ENCODE measurements around the gene PHETA1. TPM values are rescaled to one million over a fixed set of nuclear protein-coding genes. Genes with fewer than 3 reads are reported as not detected.

Gene PHETA1
- total and polyA plus RNA-seq, 2 of the 13 experiments (the other 11 are each of a cell fraction or from before 2014, with no cell fraction given) = 11.3 to 20.8 TPM

GRCh38 chr12:111361717-111362576 is 6.9 kb downstream of the PHETA1 start:
- no TSS peak for BruUV-seq (replicated peaks)
- ChIA-PET POLR2A (interaction anchor here (0.6 to 1.1 kb wide), 3 partner anchors 27 to 43 kb away, joined by 3 read pairs; no protein-coding TSS in a partner anchor), CTCF (ENCODE audit: low intra/inter-chr PET ratio, low total read pairs) (no interaction called here)
- peak; percentile 61 for ATAC-seq
- H3K4me1 ChIP-seq (ENCODE audit: insufficient read depth, low read length) = peaks cover 63% of the 10 kb centered on the region
- H4K20me1 ChIP-seq (ENCODE audit: insufficient read depth, low read length) = peaks cover 16% of the 10 kb centered on the region; the same call in 1 of the 2 replicates
- peaks cover 7 to 29% of the 10 kb centered on the region in 2 experiments for H3K36me3 ChIP-seq (replicated peaks in 1 of 2; ENCODE audit: control insufficient read depth in 1 of 2, insufficient read depth in 2 of 2, low read length in 2 of 2)
- no peak overlapping the region for H2AFZ ChIP-seq (ENCODE audit: low read length)
- in situ Hi-C loops (cut with HindIII; ENCODE audit: extremely low pct_ligation_motif_present, low pct_unique_long_range_greater_than_20kb) = no loop called here
- H3K27me3 ChIP-seq (ENCODE audit: control insufficient read depth in 1 of 2, insufficient read depth in 2 of 2, low read length in 2 of 2) = no peaks in the 10 kb centered on the region
- peak overlapping the region in 2 of 3 experiments; percentile 29 to 55; a peak in 2 of 6 replicates for H3K4me3 ChIP-seq (replicated peaks in 1 of 3; ENCODE audit: insufficient read depth in 1 of 3, low read depth in 2 of 3, low read length in 3 of 3)
- H3K9me3 ChIP-seq (ENCODE audit: low read length) = no peaks in the 10 kb centered on the region
- no peak for FAIRE-seq
- peak; percentile 39 for DNase-seq (ENCODE audit: low spot score)
- 20% methylated on average over 3 of the region's 18 CpGs for WGBS (ENCODE audit: low lambda C conversion rate)
- peak overlapping the region; percentile 41 for H3K27ac ChIP-seq (ENCODE audit: extremely low read length, insufficient read depth, low read length)
- H3K4me2 ChIP-seq (ENCODE audit: low read depth, low read length) = peak overlapping the region; percentile 69
- peak overlapping the region; percentile 34; the same call in 1 of the 2 replicates for H3K9ac ChIP-seq (ENCODE audit: insufficient read depth, low read depth, low read length)
- H3K79me2 ChIP-seq (ENCODE audit: insufficient read depth, low read length) = peaks cover 8% of the 10 kb centered on the region
- intact Hi-C loops (cut with micrococcal nuclease; ENCODE audit: unreplicated experiment) = no loop called here
- TF ChIP-seq ZNF337 (CRISPR knock-in tag; IDR thresholded peaks at IDR 0.05; ENCODE audit: borderline replicate concordance, low read depth) = no peak
- TF ChIP-seq XBP1 (CRISPR knock-in tag; IDR thresholded peaks at IDR 0.05) = no peak
- TF ChIP-seq PAX8 (CRISPR knock-in tag; IDR thresholded peaks at IDR 0.05; ENCODE audit: borderline replicate concordance) = no peak
- TF ChIP-seq MYPOP (CRISPR knock-in tag; IDR thresholded peaks at IDR 0.05) = 0 out of 2 replicates have a peak, but pooled peaks have one; percentile 22
- TF ChIP-seq TGIF2 (CRISPR knock-in tag; IDR thresholded peaks at IDR 0.05) = no peak
- no peak for TF ChIP-seq KDM2A (CRISPR knock-in tag; IDR thresholded peaks at IDR 0.05; ENCODE audit: borderline replicate concordance, low read depth)
- TF ChIP-seq ZSCAN25 (CRISPR knock-in tag; IDR thresholded peaks at IDR 0.05) = no peak
- TF ChIP-seq, protein P1, sequence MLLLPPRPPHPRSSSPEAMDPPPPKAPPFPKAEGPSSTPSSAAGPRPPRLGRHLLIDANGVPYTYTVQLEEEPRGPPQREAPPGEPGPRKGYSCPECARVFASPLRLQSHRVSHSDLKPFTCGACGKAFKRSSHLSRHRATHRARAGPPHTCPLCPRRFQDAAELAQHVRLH (CRISPR knock-in tag; IDR thresholded peaks at IDR 0.05; ENCODE audit: borderline replicate concordance, low read depth) = 0 out of 2 replicates have a peak, but pooled peaks have one; percentile 3
- no peak for TF ChIP-seq NCOA1 (CRISPR knock-in tag; IDR thresholded peaks at IDR 0.05)
- no peak for TF ChIP-seq WIZ (CRISPR knock-in tag; IDR thresholded peaks at IDR 0.05)
- TF ChIP-seq ZNF772 (CRISPR knock-in tag; IDR thresholded peaks at IDR 0.05) = no peak
- no peak for TF ChIP-seq SNAPC2 (CRISPR knock-in tag; IDR thresholded peaks at IDR 0.05)
- TF ChIP-seq ZNF513 (CRISPR knock-in tag; conservative IDR thresholded peaks at IDR 0.05) = no peak
- TF ChIP-seq ZNF878 (CRISPR knock-in tag; IDR thresholded peaks at IDR 0.05) = no peak
